ENCODE results near the gene SATB2.

DNA sequence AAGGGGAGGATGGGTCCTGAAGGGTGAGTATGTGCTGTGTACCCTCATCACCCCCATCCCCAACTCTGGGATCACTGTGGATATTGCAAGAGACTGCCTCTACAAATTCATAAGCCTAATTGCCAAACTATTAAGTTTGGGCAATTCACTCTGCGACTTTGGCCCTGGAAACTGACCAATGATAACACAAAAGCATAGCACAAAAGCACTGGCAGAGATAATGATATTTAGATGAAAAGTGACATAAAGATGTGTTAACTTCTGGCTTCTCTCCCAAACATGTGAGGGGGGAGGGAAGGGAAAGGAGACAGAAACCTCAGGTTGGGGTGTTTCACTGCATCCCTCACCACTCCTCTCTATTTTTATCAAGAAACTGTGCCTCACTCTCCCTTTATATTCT lies 150.3 kb downstream of the SATB2 start:
- TF ChIP-seq, protein P1, sequence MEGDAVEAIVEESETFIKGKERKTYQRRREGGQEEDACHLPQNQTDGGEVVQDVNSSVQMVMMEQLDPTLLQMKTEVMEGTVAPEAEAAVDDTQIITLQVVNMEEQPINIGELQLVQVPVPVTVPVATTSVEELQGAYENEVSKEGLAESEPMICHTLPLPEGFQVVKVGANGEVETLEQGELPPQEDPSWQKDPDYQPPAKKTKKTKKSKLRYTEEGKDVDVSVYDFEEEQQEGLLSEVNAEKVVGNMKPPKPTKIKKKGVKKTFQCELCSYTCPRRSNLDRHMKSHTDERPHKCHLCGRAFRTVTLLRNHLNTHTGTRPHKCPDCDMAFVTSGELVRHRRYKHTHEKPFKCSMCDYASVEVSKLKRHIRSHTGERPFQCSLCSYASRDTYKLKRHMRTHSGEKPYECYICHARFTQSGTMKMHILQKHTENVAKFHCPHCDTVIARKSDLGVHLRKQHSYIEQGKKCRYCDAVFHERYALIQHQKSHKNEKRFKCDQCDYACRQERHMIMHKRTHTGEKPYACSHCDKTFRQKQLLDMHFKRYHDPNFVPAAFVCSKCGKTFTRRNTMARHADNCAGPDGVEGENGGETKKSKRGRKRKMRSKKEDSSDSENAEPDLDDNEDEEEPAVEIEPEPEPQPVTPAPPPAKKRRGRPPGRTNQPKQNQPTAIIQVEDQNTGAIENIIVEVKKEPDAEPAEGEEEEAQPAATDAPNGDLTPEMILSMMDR (IDR thresholded peaks at IDR 0.05): no peak
- TF ChIP-seq POLR2A (IDR thresholded peaks at IDR 0.05): no peak
- no peak for TF ChIP-seq EP300 (IDR thresholded peaks at IDR 0.05)
- TF ChIP-seq POLR2AphosphoS5 (IDR thresholded peaks at IDR 0.05): no peak

Data from stomach (tissue), 4 donors.